Stimulated activated memory B cell treated with anti-CD40 and anti-IgM and Interleukin-4, amounts not matched to agents 10 μg/mL and 1 μg/mL and 100 μg/mL, for 72 hours (primary cell): ENCODE data around the gene CFAP45.

Experiments used
- ATAC-seq: fragments of 150-1000 bp; cut with Tn5 transposase; 2 replicates; pipeline ENCODE4 v1.10.0; 2021
- H3K27ac Mint-ChIP-seq: one replicate; pipeline ENCODE4 v1.8.0; 2022; ENCODE audit warnings: mild to moderate bottlenecking, mixed read lengths
- H3K27me3 Mint-ChIP-seq: one replicate; pipeline ENCODE4 v1.8.0; 2022; ENCODE audit warnings: mixed read lengths
- H3K36me3 Mint-ChIP-seq: one replicate; pipeline ENCODE4 v1.8.0; 2022; ENCODE audit warnings: mixed read lengths
- H3K4me1 Mint-ChIP-seq: one replicate; pipeline ENCODE4 v1.8.0; 2022; ENCODE audit warnings: mixed read lengths
- H3K4me3 Mint-ChIP-seq: one replicate; pipeline ENCODE4 v1.8.0; 2022; ENCODE audit warnings: mild to moderate bottlenecking, moderate library complexity, mixed read lengths
- H3K9me3 Mint-ChIP-seq: one replicate; pipeline ENCODE4 v1.8.0; 2022; ENCODE audit warnings: mixed read lengths

Gene CFAP45

DNA sequence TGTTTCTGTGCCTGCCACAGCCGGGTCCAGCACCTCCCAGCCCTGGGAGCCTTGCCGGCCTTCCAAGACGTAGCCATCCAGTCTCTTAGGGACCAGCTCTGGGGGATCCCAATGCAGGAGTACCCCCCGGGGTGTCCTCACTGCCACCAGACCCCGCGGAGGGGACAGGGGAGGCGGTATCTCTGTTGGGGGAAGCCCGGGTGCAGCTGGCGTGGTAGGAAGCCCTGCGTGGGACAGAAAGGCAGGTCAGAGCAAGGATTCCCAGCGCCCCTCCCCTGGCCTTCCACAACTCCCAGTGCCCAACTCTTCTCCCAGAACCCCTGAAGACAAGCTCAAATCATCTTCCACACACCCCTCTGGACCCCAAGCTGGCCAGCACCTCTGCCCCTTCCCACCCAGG, 30.3 kb upstream of the CFAP45 start:
- H3K27ac Mint-ChIP-seq: no peak overlapping the region
- no peaks in the 10 kb centered on the region for H3K9me3 Mint-ChIP-seq
- peaks cover 9% of the 10 kb centered on the region for H3K27me3 Mint-ChIP-seq
- peaks cover 41% of the 10 kb centered on the region for H3K4me1 Mint-ChIP-seq
- ATAC-seq: no peak
- H3K36me3 Mint-ChIP-seq: no peaks in the 10 kb centered on the region
- no peak overlapping the region for H3K4me3 Mint-ChIP-seq

DNA sequence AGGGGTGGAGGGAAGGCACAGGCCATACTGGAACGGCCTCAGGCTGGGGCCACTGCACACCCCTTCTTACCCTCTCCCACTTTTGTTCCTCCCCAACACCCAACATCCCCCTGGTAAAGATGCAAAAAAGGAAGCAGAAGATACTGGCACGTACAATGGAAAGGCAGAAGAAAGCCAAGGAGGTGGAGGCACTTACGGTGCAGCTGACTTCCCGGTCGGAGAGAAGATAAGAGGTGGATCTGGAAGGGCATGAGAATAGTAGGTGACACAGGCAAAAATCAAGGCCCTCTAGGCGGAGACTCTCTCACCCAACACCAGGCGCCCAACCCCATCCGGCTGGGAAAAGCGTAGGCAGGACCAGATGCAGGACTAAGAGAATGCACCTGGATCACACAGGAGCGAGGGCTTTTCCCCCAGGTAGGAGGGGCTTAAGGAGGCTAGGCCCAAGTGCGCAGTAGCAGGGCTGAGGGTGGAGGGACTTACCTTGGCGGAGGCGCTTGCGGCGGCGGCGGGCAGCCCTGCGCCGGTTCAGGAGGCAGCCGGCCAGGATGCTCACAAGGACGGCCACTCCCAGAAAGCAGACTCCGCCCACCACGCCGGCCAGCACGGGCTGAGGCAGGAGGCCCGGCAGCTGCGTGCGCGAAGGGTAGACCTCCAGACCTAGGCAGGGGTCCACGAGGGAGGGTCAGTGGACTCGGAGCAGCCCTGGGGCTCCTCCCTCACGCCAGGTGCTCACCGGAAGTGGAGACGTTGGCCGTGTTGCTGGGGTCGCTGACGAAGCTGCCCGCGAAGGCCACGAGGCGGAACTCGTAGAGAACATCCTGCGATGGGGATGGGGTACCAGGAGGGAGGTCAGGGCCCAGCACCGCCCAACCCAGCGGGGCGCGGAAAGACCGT, 29.4 kb upstream of the CFAP45 start:
- Mint-ChIP-seq H3K27ac (no peak overlapping the region), H3K36me3 (no peaks in the 10 kb centered on the region), H3K27me3 (peaks cover 9% of the 10 kb centered on the region), H3K9me3 (no peaks in the 10 kb centered on the region), H3K4me3 (no peak overlapping the region), H3K4me1 (peaks cover 39% of the 10 kb centered on the region)
- ATAC-seq: no peak

DNA sequence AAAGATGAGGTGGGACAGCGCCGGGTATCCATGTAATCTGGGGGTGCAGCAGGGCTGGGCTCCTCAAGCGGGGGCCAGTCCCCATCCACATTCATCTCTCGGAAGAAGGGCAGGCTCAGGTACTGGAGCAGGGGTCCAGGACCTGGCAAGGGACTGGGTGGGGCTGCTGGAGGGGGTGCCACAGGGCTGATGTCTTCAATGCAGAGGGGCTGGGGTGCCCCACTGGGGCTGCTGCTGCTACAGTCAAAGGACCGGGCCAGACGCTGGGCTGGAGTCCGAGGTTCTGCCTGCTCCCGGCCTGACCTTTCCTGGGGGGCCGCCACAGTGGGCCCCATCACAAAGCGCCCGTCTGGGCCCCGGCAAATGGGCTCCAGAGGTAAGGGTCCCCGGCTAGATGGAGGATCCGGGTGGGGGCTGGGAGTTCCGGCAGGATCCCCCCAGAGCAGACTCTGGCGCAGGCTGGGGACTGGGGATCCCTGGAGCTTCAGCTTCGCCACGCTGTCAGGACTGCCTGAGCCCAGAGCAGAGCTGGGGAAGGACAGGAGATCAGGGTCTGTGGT, 28.6 kb upstream of the CFAP45 start:
- no peak overlapping the region for H3K27ac Mint-ChIP-seq
- H3K9me3 Mint-ChIP-seq: no peaks in the 10 kb centered on the region
- H3K4me3 Mint-ChIP-seq: no peak overlapping the region
- peaks cover 9% of the 10 kb centered on the region for H3K27me3 Mint-ChIP-seq
- peaks cover 7% of the 10 kb centered on the region for H3K36me3 Mint-ChIP-seq
- H3K4me1 Mint-ChIP-seq: peaks cover 38% of the 10 kb centered on the region
- ATAC-seq: no peak

DNA sequence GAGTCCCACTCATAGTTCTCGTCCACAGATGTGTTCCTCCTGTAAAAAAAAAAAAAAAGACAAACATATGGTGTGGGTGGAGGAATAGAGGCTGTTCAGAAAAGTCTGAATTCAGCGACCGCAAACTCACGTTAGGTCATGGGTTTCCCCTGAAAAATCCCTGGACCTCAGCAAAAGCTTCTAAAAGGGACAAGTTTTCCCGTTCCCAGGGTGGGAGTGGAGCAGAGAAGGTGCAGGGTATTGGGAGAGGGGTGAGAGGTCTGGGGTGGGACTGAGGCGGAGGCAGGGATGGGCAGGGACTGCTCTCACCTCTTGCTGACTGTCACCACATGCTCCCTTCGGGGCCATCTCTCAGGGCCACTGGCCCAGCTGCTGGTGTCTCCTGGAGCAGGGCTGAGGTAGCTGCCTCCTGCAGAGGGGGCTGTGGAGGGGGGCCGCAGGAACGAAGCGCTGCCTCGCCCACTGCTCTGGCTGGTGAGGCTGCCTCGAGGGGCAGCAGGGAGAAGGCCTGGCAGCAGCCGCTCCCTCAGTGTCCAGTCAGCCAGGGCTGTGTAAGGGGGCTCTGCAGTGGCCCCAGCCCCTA, 28.0 kb upstream of the CFAP45 start:
- H3K27ac Mint-ChIP-seq: no peak overlapping the region
- peaks cover 9% of the 10 kb centered on the region for H3K27me3 Mint-ChIP-seq
- no peak overlapping the region for H3K4me3 Mint-ChIP-seq
- peaks cover 13% of the 10 kb centered on the region for H3K36me3 Mint-ChIP-seq
- H3K9me3 Mint-ChIP-seq: no peaks in the 10 kb centered on the region
- peaks cover 38% of the 10 kb centered on the region for H3K4me1 Mint-ChIP-seq
- no peak for ATAC-seq

DNA sequence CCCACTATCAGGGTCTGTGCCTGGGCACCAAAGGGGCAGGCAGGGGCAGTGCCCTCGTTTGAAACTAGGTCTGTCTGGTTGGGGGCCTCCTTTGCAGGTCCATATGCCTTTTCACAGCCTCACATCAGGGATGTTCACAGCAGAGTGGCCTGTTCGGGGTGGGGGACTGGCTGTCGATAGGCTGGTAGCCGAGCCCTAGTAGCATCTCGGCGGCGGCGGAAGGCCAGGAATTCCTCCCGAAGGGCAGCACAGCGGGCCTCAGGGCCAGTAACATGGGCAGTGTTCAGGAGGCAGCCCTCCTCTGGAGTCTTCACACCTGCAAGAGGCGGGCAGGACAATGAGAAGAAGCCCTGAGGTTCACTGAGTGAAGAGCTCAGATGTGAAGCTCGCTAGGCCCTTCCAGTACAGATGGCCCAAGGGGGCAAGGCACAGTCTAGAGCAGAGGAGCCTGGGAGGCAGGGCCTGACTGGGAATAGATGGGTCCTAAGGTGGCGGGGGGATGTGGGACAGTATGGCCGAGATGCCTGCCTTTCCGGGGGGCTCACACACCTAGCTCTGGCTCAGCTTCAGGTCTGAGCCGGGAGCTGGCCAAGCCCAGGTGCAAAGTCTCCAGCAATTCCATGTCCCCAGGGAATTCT, 27.4 kb upstream of the CFAP45 start:
- no peak for ATAC-seq
- H3K4me1 Mint-ChIP-seq: peaks cover 40% of the 10 kb centered on the region
- H3K27ac Mint-ChIP-seq: no peak overlapping the region
- H3K36me3 Mint-ChIP-seq: peaks cover 17% of the 10 kb centered on the region
- no peaks in the 10 kb centered on the region for H3K9me3 Mint-ChIP-seq
- H3K27me3 Mint-ChIP-seq: peaks cover 9% of the 10 kb centered on the region
- H3K4me3 Mint-ChIP-seq: no peak overlapping the region

GRCh38 chr1:159925719-159926078, 25.7 kb upstream of the CFAP45 start:
- Mint-ChIP-seq H3K27me3 (peaks cover 9% of the 10 kb centered on the region), H3K36me3 (peaks cover 20% of the 10 kb centered on the region), H3K27ac (peak overlapping the region; percentile 96), H3K4me3 (peak overlapping the region; percentile 95), H3K9me3 (no peaks in the 10 kb centered on the region), H3K4me1 (peaks cover 52% of the 10 kb centered on the region)
- ATAC-seq: no peak

- Mint-ChIP-seq H3K27me3 (peaks cover 9% of the 10 kb centered on the region), H3K4me1 (peaks cover 58% of the 10 kb centered on the region), H3K27ac (peak within 1 kb of the TSS; percentile 96), H3K36me3 (peaks cover 26% of the 10 kb centered on the region), H3K9me3 (no peaks in the 10 kb centered on the region), H3K4me3 (peak within 1 kb of the TSS; percentile 95)
- peak; percentile 79 for ATAC-seq
Measured at GRCh38 chr1:159924791-159925718, 25.1 kb upstream of the CFAP45 start, which contains the start of gene TAGLN2. TAGLN2 (minus strand) TSS chr1:159925507; CDS start chr1:159920509, 4,998 bp downstream.

- peaks cover 6% of the 10 kb centered on the region for H3K27me3 Mint-ChIP-seq
- H3K9me3 Mint-ChIP-seq: no peaks in the 10 kb centered on the region
- H3K4me1 Mint-ChIP-seq: peaks cover 65% of the 10 kb centered on the region
- peaks cover 35% of the 10 kb centered on the region for H3K36me3 Mint-ChIP-seq
- peak overlapping the region; percentile 95 for H3K4me3 Mint-ChIP-seq
- peak overlapping the region; percentile 96 for H3K27ac Mint-ChIP-seq
- peak; percentile 32 for ATAC-seq
Measured at GRCh38 chr1:159924025-159924790, 24.2 kb upstream of the CFAP45 start.

GRCh38 chr1:159923203-159924024, 23.4 kb upstream of the CFAP45 start:
- H3K36me3 Mint-ChIP-seq: peaks cover 41% of the 10 kb centered on the region
- ATAC-seq: peak; percentile 69
- peaks cover 67% of the 10 kb centered on the region for H3K4me1 Mint-ChIP-seq
- no peaks in the 10 kb centered on the region for H3K27me3 Mint-ChIP-seq
- peak overlapping the region; percentile 96 for H3K27ac Mint-ChIP-seq
- no peaks in the 10 kb centered on the region for H3K9me3 Mint-ChIP-seq
- peak overlapping the region; percentile 95 for H3K4me3 Mint-ChIP-seq

GRCh38 chr1:159922511-159923202, 22.7 kb upstream of the CFAP45 start:
- Mint-ChIP-seq H3K27ac (peak overlapping the region; percentile 96), H3K9me3 (no peaks in the 10 kb centered on the region), H3K36me3 (peaks cover 48% of the 10 kb centered on the region), H3K4me3 (peak overlapping the region; percentile 95), H3K4me1 (peaks cover 75% of the 10 kb centered on the region), H3K27me3 (no peaks in the 10 kb centered on the region)
- no peak for ATAC-seq

DNA sequence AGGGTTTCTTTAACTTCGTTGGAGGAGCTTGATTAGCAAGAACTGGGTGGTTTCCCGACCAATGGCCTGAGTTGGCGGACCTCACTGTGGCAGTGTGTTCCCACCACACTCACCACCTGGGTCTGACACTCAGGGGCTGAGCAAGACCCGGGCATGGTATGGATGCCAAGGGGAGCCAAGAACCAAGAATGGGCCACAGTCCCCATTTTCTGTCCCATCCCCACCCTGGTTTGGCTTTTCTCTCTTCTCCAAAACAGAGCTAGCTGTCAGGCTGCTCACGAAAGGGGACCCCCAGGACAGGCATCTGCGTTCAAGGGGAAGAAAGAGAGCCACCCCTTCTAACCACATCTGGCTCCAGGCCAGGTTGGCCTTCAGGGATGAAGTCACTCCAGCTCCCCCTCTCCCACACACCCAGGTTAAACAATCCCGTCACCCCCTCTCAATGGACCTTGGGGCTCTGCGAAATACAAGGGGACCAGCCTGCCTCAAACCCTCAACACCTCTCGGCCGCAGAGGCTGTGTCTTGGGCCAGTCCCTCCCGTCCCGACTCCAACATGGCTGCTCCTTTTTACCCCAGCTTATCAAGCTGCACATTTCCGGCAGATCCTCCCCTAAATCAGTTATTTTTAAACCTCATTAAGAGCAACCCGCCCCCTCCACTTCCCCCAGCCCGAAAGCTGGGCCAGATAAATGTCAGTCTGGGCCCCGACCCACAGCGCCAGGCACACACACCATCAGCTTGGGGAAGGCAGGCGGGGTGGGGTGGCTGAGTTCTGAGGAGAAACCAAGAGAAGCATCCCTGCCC, 21.9 kb upstream of the CFAP45 start:
- H3K9me3 Mint-ChIP-seq: no peaks in the 10 kb centered on the region
- peak overlapping the region; percentile 95 for H3K4me3 Mint-ChIP-seq
- peaks cover 54% of the 10 kb centered on the region for H3K36me3 Mint-ChIP-seq
- peak; percentile 47 for ATAC-seq
- peak overlapping the region; percentile 96 for H3K27ac Mint-ChIP-seq
- peaks cover 76% of the 10 kb centered on the region for H3K4me1 Mint-ChIP-seq
- no peaks in the 10 kb centered on the region for H3K27me3 Mint-ChIP-seq

- Mint-ChIP-seq H3K27me3 (no peaks in the 10 kb centered on the region), H3K36me3 (peaks cover 59% of the 10 kb centered on the region), H3K4me3 (peak overlapping the region; percentile 95), H3K4me1 (peaks cover 74% of the 10 kb centered on the region), H3K27ac (peak overlapping the region; percentile 96), H3K9me3 (no peaks in the 10 kb centered on the region)
- peak; percentile 56 for ATAC-seq
Measured at GRCh38 chr1:159921251-159921650, 21.3 kb upstream of the CFAP45 start.
